Gastroesophageal sphincter (tissue), 4 donors: Measurements from ENCODE around the gene CUX1. TPM values are rescaled to one million over a fixed set of nuclear protein-coding genes. Genes with fewer than 3 reads are reported as not detected.

Experiments
- ATAC-seq: fragments of 150-250 bp; one replicate; pipeline ENCODE4 v1.9.1; 2016; ENCODE audit warnings: mild to moderate bottlenecking, moderate library complexity
- H3K27ac ChIP-seq, 4 donors: fragments of 200-600 bp; sonication (generic) in 3 of 4; 1 replicate in 3 of 4; 2 replicates in 1 of 4; pipeline ENCODE4 v1.5.1; 2016 to 2019
- H3K27me3 ChIP-seq: fragments of 200-600 bp; sonication (generic); one replicate; pipeline ENCODE4 v1.5.1; 2019
- H3K36me3 ChIP-seq, 2 donors: fragments of 200-600 bp; sonication (generic); one replicate each; pipeline ENCODE4 v1.5.1; 2019; ENCODE audit warnings: control low read depth in 1 of 2
- H3K4me1 ChIP-seq, 3 donors: fragments of 200-600 bp; sonication (generic); 1 replicate in 2 of 3; 2 replicates in 1 of 3; pipeline ENCODE4 v1.5.1; 2016 to 2019; ENCODE audit warnings: control low read depth in 2 of 3
- H3K4me3 ChIP-seq, 2 donors: fragments of 200-600 bp; sonication (generic); one replicate each; pipeline ENCODE4 v1.5.1; 2019; ENCODE audit warnings: mild to moderate bottlenecking in 1 of 2, moderate library complexity in 1 of 2
- H3K9me3 ChIP-seq, 3 donors: fragments of 200-600 bp; sonication (generic); one replicate each; pipeline ENCODE4 v1.5.1; 2017 to 2019; ENCODE audit warnings: control low read depth in 2 of 3
- EP300 ChIP-seq: sonication (generic); formaldehyde crosslinking; IDR thresholded peaks from one replicate; pipeline ENCODE4 v1.6.1; 2017; ENCODE audit warnings: antibody characterized with exemption, mild to moderate bottlenecking
- POLR2A ChIP-seq, 2 donors: fragments of 450-650 bp; IDR thresholded peaks; one replicate each; pipeline ENCODE4 v1.6.1; 2017; ENCODE audit warnings: antibody characterized with exemption in 2 of 2, mild to moderate bottlenecking in 2 of 2, moderate library complexity in 1 of 2
- POLR2AphosphoS5 ChIP-seq: sonication (generic); formaldehyde crosslinking; IDR thresholded peaks from one replicate; pipeline ENCODE4 v1.6.1; 2017; ENCODE audit warnings: antibody characterized with exemption
- WGBS, 2 donors: methylation state at CpG; one replicate each; pipeline ENCODE4 v1.1.5; 2018; ENCODE audit warnings: low coverage in 1 of 2; 5-methylcytosine and 5-hydroxymethylcytosine counted together
- total RNA-seq, 4 donors: library from RNA; depleted of rRNA; stranded (reverse); fragments of >200 nt; gene quantifications; one replicate each; pipeline ENCODE4 v1.1.0, GENCODE V29; 2016
- TF ChIP-seq, protein P1 (sequence below), 4 experiments: fragments of 200-600 bp in 2 of 4; fragments of 450-650 bp in 2 of 4; sonication (generic) in 1 of 4; IDR thresholded peaks; one replicate each; pipeline ENCODE4 v1.5.1; 2017 to 2019; ENCODE audit warnings: antibody characterized with exemption in 4 of 4, mild to moderate bottlenecking in 2 of 4, moderate library complexity in 2 of 4

The CUX1 gene
- total RNA-seq, 4 donors from 2014 or later: 84.4 to 134 (median 110) TPM

GRCh38 chr7:102044641-102044983 lies 227.2 kb downstream of the CUX1 start:
- Histone ChIP-seq H3K36me3 (no peaks in the 10 kb centered on the region), H3K9me3 (no peaks in the 10 kb centered on the region), H3K27ac (peak overlapping the region in 3 of 4 donors; percentile 61 to 69 (median 61)), H3K27me3 (no peaks in the 10 kb centered on the region), H3K4me1 (peaks cover 0 to 33% (median 12%) of the 10 kb centered on the region in 3 donors), H3K4me3 (peak overlapping the region in 1 of 2 donors; percentile 42)
- no peak for TF ChIP-seq POLR2A (IDR thresholded peaks at IDR 0.05)
- no peak for TF ChIP-seq POLR2AphosphoS5
- TF ChIP-seq EP300: no peak
- TF ChIP-seq, protein P1, sequence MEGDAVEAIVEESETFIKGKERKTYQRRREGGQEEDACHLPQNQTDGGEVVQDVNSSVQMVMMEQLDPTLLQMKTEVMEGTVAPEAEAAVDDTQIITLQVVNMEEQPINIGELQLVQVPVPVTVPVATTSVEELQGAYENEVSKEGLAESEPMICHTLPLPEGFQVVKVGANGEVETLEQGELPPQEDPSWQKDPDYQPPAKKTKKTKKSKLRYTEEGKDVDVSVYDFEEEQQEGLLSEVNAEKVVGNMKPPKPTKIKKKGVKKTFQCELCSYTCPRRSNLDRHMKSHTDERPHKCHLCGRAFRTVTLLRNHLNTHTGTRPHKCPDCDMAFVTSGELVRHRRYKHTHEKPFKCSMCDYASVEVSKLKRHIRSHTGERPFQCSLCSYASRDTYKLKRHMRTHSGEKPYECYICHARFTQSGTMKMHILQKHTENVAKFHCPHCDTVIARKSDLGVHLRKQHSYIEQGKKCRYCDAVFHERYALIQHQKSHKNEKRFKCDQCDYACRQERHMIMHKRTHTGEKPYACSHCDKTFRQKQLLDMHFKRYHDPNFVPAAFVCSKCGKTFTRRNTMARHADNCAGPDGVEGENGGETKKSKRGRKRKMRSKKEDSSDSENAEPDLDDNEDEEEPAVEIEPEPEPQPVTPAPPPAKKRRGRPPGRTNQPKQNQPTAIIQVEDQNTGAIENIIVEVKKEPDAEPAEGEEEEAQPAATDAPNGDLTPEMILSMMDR (IDR thresholded peaks at IDR 0.05): no peak
- no peak for ATAC-seq
- 83 to 100% methylated on average over 1 to 3 of the region's 6 CpGs for WGBS, 2 donors

GRCh38 chr7:102044984-102045673 lies 227.7 kb downstream of the CUX1 start:
- H3K27ac ChIP-seq: peak overlapping the region in 3 of 4 donors; percentile 61 to 69 (median 61)
- TF ChIP-seq POLR2AphosphoS5 (peak; percentile 62), POLR2A (IDR thresholded peaks at IDR 0.05) (no peak)
- TF ChIP-seq, protein P1 (IDR thresholded peaks at IDR 0.05): peak in 1 of 4 experiments; percentile 11
- H3K27me3 ChIP-seq: no peaks in the 10 kb centered on the region
- peaks cover 0 to 33% (median 12%) of the 10 kb centered on the region in 3 donors for H3K4me1 ChIP-seq
- no peaks in the 10 kb centered on the region for H3K36me3 ChIP-seq
- H3K9me3 ChIP-seq: no peaks in the 10 kb centered on the region
- peak; percentile 78 for ATAC-seq
- WGBS, 2 donors: 19 to 23% methylated on average over 4 to 5 of the region's 29 CpGs
- H3K4me3 ChIP-seq: peak overlapping the region in 1 of 2 donors; percentile 42

- WGBS, 2 donors: 57 to 65% methylated on average over 10 to 11 of the region's 11 CpGs
- Histone ChIP-seq H3K36me3 (no peaks in the 10 kb centered on the region), H3K4me3 (peak overlapping the region in 1 of 2 donors; percentile 42), H3K27ac (peak overlapping the region in 3 of 4 donors; percentile 61 to 69 (median 61)), H3K27me3 (no peaks in the 10 kb centered on the region), H3K4me1 (peaks cover 0 to 33% (median 12%) of the 10 kb centered on the region in 3 donors), H3K9me3 (no peaks in the 10 kb centered on the region)
- TF ChIP-seq, protein P1 (IDR thresholded peaks at IDR 0.05): no peak
- TF ChIP-seq POLR2AphosphoS5 (no peak), POLR2A (IDR thresholded peaks at IDR 0.05) (no peak), EP300 (no peak)
- no peak for ATAC-seq
Measured at GRCh38 chr7:102045681-102046372, 228.4 kb downstream of the CUX1 start.

GRCh38 chr7:102046373-102047117 lies 229.1 kb downstream of the CUX1 start:
- peaks cover 0 to 33% (median 12%) of the 10 kb centered on the region in 3 donors for H3K4me1 ChIP-seq
- no peaks in the 10 kb centered on the region for H3K36me3 ChIP-seq
- H3K9me3 ChIP-seq: no peaks in the 10 kb centered on the region
- H3K4me3 ChIP-seq: no peak overlapping the region
- ATAC-seq: no peak
- no peaks in the 10 kb centered on the region for H3K27me3 ChIP-seq
- TF ChIP-seq POLR2A (IDR thresholded peaks at IDR 0.05) (no peak), POLR2AphosphoS5 (no peak), EP300 (no peak)
- TF ChIP-seq, protein P1 (IDR thresholded peaks at IDR 0.05): no peak
- 75 to 77% methylated on average over 5 to 7 of the region's 11 CpGs for WGBS, 2 donors
- no peak overlapping the region for H3K27ac ChIP-seq
